SW 1271 (cell line): ENCODE measurements around the gene EVX1.

Experiments
- DNase-seq, 2 experiments: peaks; one replicate each; lab custom pipeline; 2025; lab: John Stamatoyannopoulos, UW

Gene EVX1

GRCh38 chr7:27242555-27243339 is at the start of gene EVX1:
Gene EVX1, plus strand, starts transcription at chr7:27242802. Its CDS starts 229 bp downstream, at chr7:27243031.
- DNase-seq: no peak

GRCh38 chr7:27193335-27194001 is 49.1 kb upstream of the EVX1 start:
- no peak for DNase-seq

GRCh38 chr7:27194002-27194352 is 48.6 kb upstream of the EVX1 start:
- DNase-seq: no peak

- DNase-seq: no peak
Observed at GRCh38 chr7:27194686-27195379, 47.8 kb upstream of the EVX1 start.

GRCh38 chr7:27196287-27196767 is 46.3 kb upstream of the EVX1 start:
- DNase-seq: peak in 1 of 2 experiments; percentile 55

GRCh38 chr7:27197137-27198042 is 45.2 kb upstream of the EVX1 start:
- DNase-seq: no peak

GRCh38 chr7:27198138-27198841 is 44.3 kb upstream of the EVX1 start:
- no peak for DNase-seq

- no peak for DNase-seq
Observed at GRCh38 chr7:27198871-27199801, 43.5 kb upstream of the EVX1 start.

- peak in 1 of 2 experiments; percentile 61 for DNase-seq
Observed at GRCh38 chr7:27199849-27200760, 42.5 kb upstream of the EVX1 start, which contains the start of gene HOXA13. Gene HOXA13, minus strand, starts transcription at chr7:27200091. Its CDS starts 14 bp downstream, at chr7:27200077.

GRCh38 chr7:27200761-27201579 is 41.6 kb upstream of the EVX1 start:
- DNase-seq: no peak

- no peak for DNase-seq
Observed at GRCh38 chr7:27201580-27202017, 41.0 kb upstream of the EVX1 start.

- no peak for DNase-seq
Observed at GRCh38 chr7:27202018-27202861, 40.4 kb upstream of the EVX1 start.

GRCh38 chr7:27202862-27203134 is 39.8 kb upstream of the EVX1 start:
- no peak for DNase-seq

GRCh38 chr7:27203365-27203953 is 39.1 kb upstream of the EVX1 start:
- no peak for DNase-seq

GRCh38 chr7:27203964-27204594 is 38.5 kb upstream of the EVX1 start:
- no peak for DNase-seq

- DNase-seq: no peak
Observed at GRCh38 chr7:27204851-27205322, 37.7 kb upstream of the EVX1 start.
